Prostate gland (tissue), 2 donors: ENCODE measurements around the gene LGI1. TPM values are rescaled to one million over a fixed set of nuclear protein-coding genes. Genes with fewer than 3 reads are reported as not detected.

Experiments
- DNase-seq: peaks from one replicate; pipeline ENCODE4 v3.0.0-alpha.2; 2019; ENCODE audit warnings: low spot score
- H3K27ac ChIP-seq, 2 donors: fragments of 200-600 bp; sonication (generic); 2 replicates each; pipeline ENCODE4 v1.5.1; 2017 to 2019
- H3K27me3 ChIP-seq: fragments of 200-600 bp; sonication (generic); replicated peaks from 2 replicates; pipeline ENCODE4 v1.5.1; 2019; ENCODE audit not compliant: insufficient read depth
- H3K36me3 ChIP-seq, 2 donors: fragments of 200-600 bp; sonication (generic); 1 replicate in 1 of 2; 2 replicates in 1 of 2; pipeline versions ENCODE4 v1.5.1 to v1.8.1; 2017 to 2019
- H3K4me1 ChIP-seq: fragments of 200-600 bp; sonication (generic); replicated peaks from 2 replicates; pipeline ENCODE4 v1.5.1; 2019
- H3K4me3 ChIP-seq, 2 donors: fragments of 200-600 bp; sonication (generic); 2 replicates each; pipeline ENCODE4 v1.5.1; 2017 to 2019
- H3K9me3 ChIP-seq: fragments of 200-600 bp; sonication (generic); 2 replicates; pipeline ENCODE4 v1.5.1; 2017
- POLR2A ChIP-seq: fragments of 450-650 bp; IDR thresholded peaks from one replicate; pipeline ENCODE4 v1.6.1; 2016; ENCODE audit warnings: antibody characterized with exemption, mild to moderate bottlenecking
- POLR2AphosphoS5 ChIP-seq: sonication (generic); formaldehyde crosslinking; IDR thresholded peaks from one replicate; pipeline ENCODE4 v1.6.1; 2017; ENCODE audit warnings: antibody characterized with exemption
- WGBS: methylation state at CpG from one replicate; pipeline ENCODE4 v1.1.5; 2018; 5-methylcytosine and 5-hydroxymethylcytosine counted together
- intact Hi-C: fragments of 100-400 bp; cut with DNase I; formaldehyde crosslinking; loops from one replicate; pipeline ENCODE4 v1.14.2; 2022
- total RNA-seq, 2 donors: library from RNA; depleted of rRNA; stranded (reverse); fragments of >200 nt; gene quantifications; one replicate each; pipeline ENCODE4 v1.1.0, GENCODE V29; 2016
- TF ChIP-seq, protein P1 (sequence below), 4 experiments: fragments of 200-600 bp in 2 of 4; fragments of 450-650 bp in 2 of 4; sonication (generic) in 2 of 4; IDR thresholded peaks; 1 replicate in 3 of 4; 2 replicates in 1 of 4; pipeline ENCODE4 v1.5.1; 2016 to 2019; ENCODE audit warnings: antibody characterized with exemption in 4 of 4, mild to moderate bottlenecking in 2 of 4, moderate library complexity in 2 of 4

Gene LGI1
- total RNA-seq, 2 donors from 2014 or later, result 0.23 to 0.91 TPM

DNA sequence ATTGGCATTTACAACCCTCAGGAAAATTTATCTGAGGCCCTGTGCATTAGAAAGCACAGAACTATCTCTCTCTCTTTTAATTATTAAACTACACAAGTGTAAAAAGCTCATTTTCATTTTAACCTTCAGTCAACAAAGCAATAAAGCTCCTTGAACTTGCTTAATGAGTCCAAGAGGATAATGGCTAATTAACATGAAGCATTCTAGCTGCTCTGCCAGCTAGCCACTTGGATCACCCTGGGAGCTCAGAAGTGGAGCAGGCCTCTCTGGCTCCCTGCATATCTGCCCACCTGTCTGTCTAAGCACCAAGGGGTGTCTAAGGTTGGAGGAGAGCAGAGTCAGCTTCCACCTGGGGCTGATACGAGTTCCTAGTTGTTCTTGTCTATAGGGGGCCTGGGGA, 80.1 kb downstream of the LGI1 start:
- no peaks in the 10 kb centered on the region for H3K4me1 ChIP-seq
- no peak for TF ChIP-seq POLR2AphosphoS5
- TF ChIP-seq, protein P1, sequence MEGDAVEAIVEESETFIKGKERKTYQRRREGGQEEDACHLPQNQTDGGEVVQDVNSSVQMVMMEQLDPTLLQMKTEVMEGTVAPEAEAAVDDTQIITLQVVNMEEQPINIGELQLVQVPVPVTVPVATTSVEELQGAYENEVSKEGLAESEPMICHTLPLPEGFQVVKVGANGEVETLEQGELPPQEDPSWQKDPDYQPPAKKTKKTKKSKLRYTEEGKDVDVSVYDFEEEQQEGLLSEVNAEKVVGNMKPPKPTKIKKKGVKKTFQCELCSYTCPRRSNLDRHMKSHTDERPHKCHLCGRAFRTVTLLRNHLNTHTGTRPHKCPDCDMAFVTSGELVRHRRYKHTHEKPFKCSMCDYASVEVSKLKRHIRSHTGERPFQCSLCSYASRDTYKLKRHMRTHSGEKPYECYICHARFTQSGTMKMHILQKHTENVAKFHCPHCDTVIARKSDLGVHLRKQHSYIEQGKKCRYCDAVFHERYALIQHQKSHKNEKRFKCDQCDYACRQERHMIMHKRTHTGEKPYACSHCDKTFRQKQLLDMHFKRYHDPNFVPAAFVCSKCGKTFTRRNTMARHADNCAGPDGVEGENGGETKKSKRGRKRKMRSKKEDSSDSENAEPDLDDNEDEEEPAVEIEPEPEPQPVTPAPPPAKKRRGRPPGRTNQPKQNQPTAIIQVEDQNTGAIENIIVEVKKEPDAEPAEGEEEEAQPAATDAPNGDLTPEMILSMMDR (IDR thresholded peaks at IDR 0.05), result no peak
- TF ChIP-seq POLR2A, result no peak
- intact Hi-C loops, result no loop called here
- 80% methylated on average over 1 of the region's 1 CpG for WGBS
- H3K27me3 ChIP-seq, result no peaks in the 10 kb centered on the region
- no peak overlapping the region for H3K4me3 ChIP-seq
- DNase-seq, result no peak
- H3K9me3 ChIP-seq, result no peaks in the 10 kb centered on the region
- H3K27ac ChIP-seq, result no peak overlapping the region
- no peaks in the 10 kb centered on the region for H3K36me3 ChIP-seq

DNA sequence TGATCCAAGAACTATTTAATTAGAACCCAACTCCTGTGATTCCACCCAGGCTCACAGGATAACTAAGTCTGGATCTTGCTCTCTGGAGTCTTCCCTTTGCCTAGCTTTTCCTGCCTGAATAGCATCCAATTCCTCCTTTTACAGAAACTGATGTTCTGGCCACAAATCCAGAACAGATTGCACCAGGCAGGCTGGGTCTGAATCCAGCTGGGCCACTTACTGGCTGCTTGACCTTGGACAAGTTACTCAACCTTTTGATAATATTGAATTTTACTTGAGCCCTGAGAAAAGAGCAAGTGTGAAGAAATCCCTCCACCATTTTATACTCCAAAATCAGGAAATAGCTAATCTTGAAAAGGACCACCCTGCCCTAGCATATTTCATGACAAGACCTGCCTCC, 80.5 kb downstream of the LGI1 start:
- no peaks in the 10 kb centered on the region for H3K36me3 ChIP-seq
- intact Hi-C loops, result no loop called here
- H3K4me3 ChIP-seq, result no peak overlapping the region
- no peaks in the 10 kb centered on the region for H3K9me3 ChIP-seq
- H3K27ac ChIP-seq, result no peak overlapping the region
- H3K27me3 ChIP-seq, result no peaks in the 10 kb centered on the region
- no peaks in the 10 kb centered on the region for H3K4me1 ChIP-seq
- TF ChIP-seq POLR2A (no peak), POLR2AphosphoS5 (no peak)
- TF ChIP-seq, protein P1 (IDR thresholded peaks at IDR 0.05), result no peak
- no peak for DNase-seq

DNA sequence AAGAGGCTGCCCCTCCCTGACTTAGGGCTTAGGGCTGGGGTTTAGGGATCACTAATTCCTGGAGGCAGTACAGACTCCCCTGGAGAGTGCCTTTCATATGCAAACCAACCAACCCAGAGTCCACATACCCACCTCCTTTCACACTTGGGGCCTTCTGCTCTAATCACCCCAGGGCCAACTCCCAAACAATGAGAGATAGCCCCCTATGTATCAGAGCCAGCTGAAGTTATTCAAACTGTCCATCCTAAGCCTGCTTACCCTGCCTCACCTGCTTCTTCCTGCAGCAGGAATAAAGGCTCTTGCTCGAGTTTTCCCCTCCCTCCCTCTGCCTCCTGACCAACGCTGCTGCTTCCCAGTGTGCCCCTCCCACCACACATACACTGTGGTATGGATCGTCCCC, 84.2 kb downstream of the LGI1 start:
- 42% methylated on average over 3 of the region's 3 CpGs for WGBS
- no peaks in the 10 kb centered on the region for H3K9me3 ChIP-seq
- DNase-seq, result no peak
- intact Hi-C loops, result no loop called here
- no peaks in the 10 kb centered on the region for H3K27me3 ChIP-seq
- H3K4me1 ChIP-seq, result no peaks in the 10 kb centered on the region
- no peak overlapping the region for H3K27ac ChIP-seq
- TF ChIP-seq POLR2AphosphoS5, result no peak
- no peak for TF ChIP-seq POLR2A
- TF ChIP-seq, protein P1 (IDR thresholded peaks at IDR 0.05), result no peak
- no peaks in the 10 kb centered on the region for H3K36me3 ChIP-seq
- no peak overlapping the region for H3K4me3 ChIP-seq

DNA sequence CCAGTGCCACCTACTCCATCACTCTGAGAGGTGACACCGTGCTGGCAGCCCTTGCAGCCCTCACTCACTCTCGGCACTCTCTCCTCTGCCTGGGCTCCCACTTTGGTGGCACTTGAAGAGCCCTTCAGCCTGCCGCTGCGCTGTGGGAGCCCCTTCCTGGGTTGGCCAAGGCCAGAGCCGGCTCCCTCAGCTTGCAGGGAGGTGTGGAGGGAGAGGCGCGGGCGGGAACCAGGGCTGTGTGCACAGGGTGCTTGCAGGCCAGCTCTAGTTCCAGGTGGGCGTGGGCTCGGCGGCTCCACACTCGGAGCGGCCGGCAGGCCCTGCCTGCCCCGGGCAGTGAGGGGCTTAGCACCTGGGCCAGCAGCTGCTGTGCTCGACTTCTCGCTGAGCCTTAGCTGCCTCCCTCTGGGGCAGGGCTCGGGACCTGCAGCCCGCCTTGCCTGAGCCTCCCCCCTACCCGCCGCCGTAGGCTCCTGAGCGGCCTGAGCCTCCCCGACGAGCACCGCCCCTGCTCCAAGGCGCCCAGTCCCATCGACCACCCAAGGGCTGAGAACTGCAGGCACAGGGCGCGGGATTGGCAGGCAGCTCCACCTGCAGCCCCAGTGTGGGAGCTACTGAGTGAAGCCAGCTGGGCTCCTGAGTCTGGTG, 87.4 kb downstream of the LGI1 start:
- Histone ChIP-seq H3K4me3 (no peak overlapping the region), H3K4me1 (no peaks in the 10 kb centered on the region), H3K27ac (no peak overlapping the region), H3K36me3 (no peaks in the 10 kb centered on the region), H3K27me3 (no peaks in the 10 kb centered on the region), H3K9me3 (no peaks in the 10 kb centered on the region)
- DNase-seq, result no peak
- WGBS, result 93% methylated on average over 28 of the region's 30 CpGs
- intact Hi-C loops, result no loop called here
- TF ChIP-seq POLR2A, result no peak
- TF ChIP-seq POLR2AphosphoS5, result no peak
- TF ChIP-seq, protein P1 (IDR thresholded peaks at IDR 0.05), result no peak

Other genes with a start within 250 kb of the LGI1 start
- under 1 TPM in 1 of 2 donors, not detected in 1; 0.18 TPM for gene FFAR4, start 191.3 kb upstream of the LGI1 start, total RNA-seq
- gene RBP4, start 156.7 kb upstream of the LGI1 start, total RNA-seq, result 1 to 10 TPM in 1 of 2 donors, under 1 TPM in 1; 0.64 to 5.3 TPM
- not detected for gene PDE6C, start 145.4 kb upstream of the LGI1 start, total RNA-seq
- gene FRA10AC1, start 55.3 kb upstream of the LGI1 start, total RNA-seq, result 10 to 100 TPM; 10.5 to 11.4 TPM
- gene SLC35G1, start 136.0 kb downstream of the LGI1 start, total RNA-seq, result 1 to 10 TPM; 2.3 to 5.9 TPM
- 1 to 10 TPM; 3.5 to 5.2 TPM for gene PLCE1, start 236.0 kb downstream of the LGI1 start, total RNA-seq